GM12878 (cell line): ENCODE data around the gene ACAD11.

Experiments used
- ATF7 ChIP-seq: fragments of 450-650 bp; IDR thresholded peaks from 2 replicates; pipeline ENCODE4 v1.6.1; 2016; ENCODE audit warnings: low read depth, mild to moderate bottlenecking
- CEBPB ChIP-seq, 2 experiments: fragments of 150-350 bp in 1 of 2; IDR thresholded peaks; 2 replicates each; pipeline ENCODE4 v1.6.1; 2012 to 2014; ENCODE audit warnings: low read depth in 2 of 2, low read length in 2 of 2, borderline replicate concordance in 1 of 2, inconsistent platforms in 1 of 2
- CTCF ChIP-seq, 3 experiments: IDR thresholded peaks in 2 of 3; conservative IDR thresholded peaks in 1 of 3; 2 replicates each; pipeline ENCODE4 v1.5.1; 2011; ENCODE audit warnings: low read depth in 3 of 3, low read length in 3 of 3, mild to moderate bottlenecking in 3 of 3, control low read depth in 2 of 3, moderate library complexity in 2 of 3, inconsistent platforms in 1 of 3, mixed read lengths in 1 of 3; ENCODE audit not compliant: control insufficient read depth in 2 of 3, insufficient read depth in 1 of 3; ENCODE audit errors: extremely low read depth in 1 of 3
- KDM1A ChIP-seq: fragments of 200-600 bp; sonication (generic); IDR thresholded peaks from 2 replicates; pipeline ENCODE4 v1.6.1; 2016; ENCODE audit warnings: borderline replicate concordance

GRCh38 chr3:132660811-132661070 is 1.1 kb upstream of the ACAD11 start:
- no peak for TF ChIP-seq ATF7
- TF ChIP-seq CTCF (IDR thresholded peaks at IDR 0.05 in 2 of 3, conservative IDR thresholded peaks at IDR 0.05 in 1 of 3; ENCODE audit: control insufficient read depth in 2 of 3, extremely low read depth in 1 of 3, insufficient read depth in 1 of 3, low read depth in 3 of 3, low read length in 3 of 3) = no peak
- no peak for TF ChIP-seq CEBPB (IDR thresholded peaks at IDR 0.05; ENCODE audit: borderline replicate concordance in 1 of 2, low read depth in 2 of 2, low read length in 2 of 2)
- TF ChIP-seq KDM1A = no peak
